ENCODE results near the gene MYO5B.

Gene MYO5B

DNA sequence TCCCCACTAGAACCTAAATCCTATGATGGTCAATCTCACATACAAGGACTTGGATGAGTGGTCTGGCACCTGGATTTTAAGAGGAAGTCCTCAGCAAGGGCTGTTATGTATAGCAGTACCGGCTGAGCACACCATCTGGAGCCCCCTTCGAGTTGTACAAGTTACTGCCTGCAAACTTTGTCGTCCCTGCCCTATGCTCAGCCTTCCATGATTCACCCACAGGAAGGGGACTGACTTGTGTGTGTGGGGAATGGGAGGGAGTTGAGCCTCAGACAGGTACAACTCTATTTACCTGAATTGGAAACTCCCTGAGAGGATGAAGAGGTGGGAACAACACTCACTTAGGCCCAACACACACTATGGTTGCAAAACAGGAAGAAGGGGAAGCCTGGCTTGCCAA lies 186.6 kb downstream of the MYO5B start:
- Histone ChIP-seq H3K4me1 (ENCODE audit: control insufficient read depth, insufficient read depth, low read length) (peaks cover 11% of the 10 kb centered on the region), H3K27ac (ENCODE audit: low read depth, low read length) (no peak overlapping the region), H3K9ac (ENCODE audit: low read length) (no peak overlapping the region), H3K4me3 (ENCODE audit: low read length) (no peak overlapping the region), H3K27me3 (ENCODE audit: control insufficient read depth, insufficient read depth, low read length) (no peaks in the 10 kb centered on the region), H3K36me3 (ENCODE audit: control insufficient read depth, insufficient read depth, low read length) (no peaks in the 10 kb centered on the region)

- H3K27ac ChIP-seq (ENCODE audit: low read depth, low read length): no peak overlapping the region
- no peaks in the 10 kb centered on the region for H3K36me3 ChIP-seq (ENCODE audit: control insufficient read depth, insufficient read depth, low read length)
- H3K4me1 ChIP-seq (ENCODE audit: control insufficient read depth, insufficient read depth, low read length): peaks cover 2% of the 10 kb centered on the region
- H3K9ac ChIP-seq (ENCODE audit: low read length): no peak overlapping the region
- H3K4me3 ChIP-seq (ENCODE audit: low read length): no peak overlapping the region
- no peaks in the 10 kb centered on the region for H3K27me3 ChIP-seq (ENCODE audit: control insufficient read depth, insufficient read depth, low read length)
Measured at GRCh38 chr18:50006470-50007046, 188.4 kb downstream of the MYO5B start.

DNA sequence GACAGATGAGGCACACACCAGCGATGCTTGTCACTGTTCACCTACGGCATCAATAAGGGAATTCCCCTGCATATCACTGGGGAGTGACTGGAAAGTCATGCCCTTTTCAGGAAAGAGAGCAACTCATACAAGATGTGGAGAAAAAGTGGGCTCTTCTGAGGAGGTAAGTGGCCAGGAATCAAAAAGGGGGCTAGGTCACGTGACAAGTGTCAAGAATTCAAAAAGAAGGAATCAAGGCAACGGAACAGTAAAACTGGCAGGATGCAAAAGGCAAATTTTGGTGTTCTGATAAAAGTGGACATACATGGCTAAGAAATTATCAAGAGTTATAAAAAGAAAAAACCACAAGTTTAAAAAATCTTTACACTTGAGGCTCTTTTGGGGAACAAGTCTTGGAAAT lies 190.9 kb downstream of the MYO5B start:
- Histone ChIP-seq H3K4me3 (ENCODE audit: low read length) (no peak overlapping the region), H3K36me3 (ENCODE audit: control insufficient read depth, insufficient read depth, low read length) (no peaks in the 10 kb centered on the region), H3K4me1 (ENCODE audit: control insufficient read depth, insufficient read depth, low read length) (no peaks in the 10 kb centered on the region), H3K27ac (ENCODE audit: low read depth, low read length) (no peak overlapping the region), H3K9ac (ENCODE audit: low read length) (no peak overlapping the region), H3K27me3 (ENCODE audit: control insufficient read depth, insufficient read depth, low read length) (no peaks in the 10 kb centered on the region)

GRCh38 chr18:50002781-50003180 lies 192.2 kb downstream of the MYO5B start:
- Histone ChIP-seq H3K36me3 (ENCODE audit: control insufficient read depth, insufficient read depth, low read length) (no peaks in the 10 kb centered on the region), H3K4me1 (ENCODE audit: control insufficient read depth, insufficient read depth, low read length) (no peaks in the 10 kb centered on the region), H3K27ac (ENCODE audit: low read depth, low read length) (no peak overlapping the region), H3K4me3 (ENCODE audit: low read length) (no peak overlapping the region), H3K27me3 (ENCODE audit: control insufficient read depth, insufficient read depth, low read length) (no peaks in the 10 kb centered on the region), H3K9ac (ENCODE audit: low read length) (no peak overlapping the region)

DNA sequence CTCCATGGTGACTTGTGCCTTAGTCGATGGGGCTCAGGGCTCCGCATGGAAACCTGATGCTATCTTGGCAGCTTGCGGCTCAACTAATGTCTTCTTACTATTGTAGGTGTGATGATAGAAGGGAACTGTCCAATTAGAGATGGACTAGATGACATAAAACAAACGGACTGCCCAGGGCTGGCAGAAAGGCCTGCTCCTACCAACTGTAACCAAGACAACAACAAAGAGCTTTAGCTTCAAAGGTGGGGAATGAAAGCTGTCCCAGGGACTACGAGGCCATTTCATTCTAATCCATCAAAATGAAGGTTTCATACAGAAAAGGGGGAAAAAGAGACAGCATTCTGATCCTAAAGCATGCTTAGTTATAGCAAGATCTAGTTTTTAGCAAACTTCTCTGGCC lies 194.7 kb downstream of the MYO5B start:
- H3K36me3 ChIP-seq (ENCODE audit: control insufficient read depth, insufficient read depth, low read length): no peaks in the 10 kb centered on the region
- H3K9ac ChIP-seq (ENCODE audit: low read length): no peak overlapping the region
- H3K4me1 ChIP-seq (ENCODE audit: control insufficient read depth, insufficient read depth, low read length): no peaks in the 10 kb centered on the region
- H3K27me3 ChIP-seq (ENCODE audit: control insufficient read depth, insufficient read depth, low read length): no peaks in the 10 kb centered on the region
- no peak overlapping the region for H3K4me3 ChIP-seq (ENCODE audit: low read length)
- no peak overlapping the region for H3K27ac ChIP-seq (ENCODE audit: low read depth, low read length)

DNA sequence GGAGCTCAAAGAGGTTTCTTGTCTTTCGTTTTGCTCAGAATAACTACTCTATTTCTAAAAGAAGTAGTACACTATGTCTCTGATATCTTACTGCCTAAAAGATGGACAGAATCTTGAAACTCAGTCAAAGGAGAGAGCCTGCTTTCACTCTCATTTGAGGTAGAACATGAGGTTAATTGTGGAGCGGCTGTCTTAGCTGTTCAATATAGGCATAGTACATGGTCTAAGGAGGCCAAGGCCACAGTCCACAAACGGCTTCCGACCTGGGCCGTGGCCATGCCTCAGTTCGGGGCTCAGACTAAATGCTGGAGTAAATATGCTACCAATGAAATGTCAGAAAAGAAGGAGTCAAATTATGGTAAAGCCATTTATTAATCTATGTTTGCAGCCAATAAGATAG lies 195.8 kb downstream of the MYO5B start:
- Histone ChIP-seq H3K36me3 (ENCODE audit: control insufficient read depth, insufficient read depth, low read length) (no peaks in the 10 kb centered on the region), H3K4me3 (ENCODE audit: low read length) (no peak overlapping the region), H3K9ac (ENCODE audit: low read length) (no peak overlapping the region), H3K27ac (ENCODE audit: low read depth, low read length) (no peak overlapping the region), H3K27me3 (ENCODE audit: control insufficient read depth, insufficient read depth, low read length) (no peaks in the 10 kb centered on the region), H3K4me1 (ENCODE audit: control insufficient read depth, insufficient read depth, low read length) (no peaks in the 10 kb centered on the region)

- Histone ChIP-seq H3K36me3 (ENCODE audit: control insufficient read depth, insufficient read depth, low read length) (no peaks in the 10 kb centered on the region), H3K27me3 (ENCODE audit: control insufficient read depth, insufficient read depth, low read length) (no peaks in the 10 kb centered on the region), H3K27ac (ENCODE audit: low read depth, low read length) (no peak overlapping the region), H3K4me1 (ENCODE audit: control insufficient read depth, insufficient read depth, low read length) (no peaks in the 10 kb centered on the region), H3K9ac (ENCODE audit: low read length) (no peak overlapping the region), H3K4me3 (ENCODE audit: low read length) (no peak overlapping the region)
Measured at GRCh38 chr18:49997558-49997957, 197.4 kb downstream of the MYO5B start.

- Histone ChIP-seq H3K4me3 (ENCODE audit: low read length) (no peak overlapping the region), H3K27ac (ENCODE audit: low read depth, low read length) (no peak overlapping the region), H3K27me3 (ENCODE audit: control insufficient read depth, insufficient read depth, low read length) (no peaks in the 10 kb centered on the region), H3K4me1 (ENCODE audit: control insufficient read depth, insufficient read depth, low read length) (no peaks in the 10 kb centered on the region), H3K9ac (ENCODE audit: low read length) (no peak overlapping the region), H3K36me3 (ENCODE audit: control insufficient read depth, insufficient read depth, low read length) (no peaks in the 10 kb centered on the region)
Measured at GRCh38 chr18:49994410-49994809, 200.5 kb downstream of the MYO5B start.

DNA sequence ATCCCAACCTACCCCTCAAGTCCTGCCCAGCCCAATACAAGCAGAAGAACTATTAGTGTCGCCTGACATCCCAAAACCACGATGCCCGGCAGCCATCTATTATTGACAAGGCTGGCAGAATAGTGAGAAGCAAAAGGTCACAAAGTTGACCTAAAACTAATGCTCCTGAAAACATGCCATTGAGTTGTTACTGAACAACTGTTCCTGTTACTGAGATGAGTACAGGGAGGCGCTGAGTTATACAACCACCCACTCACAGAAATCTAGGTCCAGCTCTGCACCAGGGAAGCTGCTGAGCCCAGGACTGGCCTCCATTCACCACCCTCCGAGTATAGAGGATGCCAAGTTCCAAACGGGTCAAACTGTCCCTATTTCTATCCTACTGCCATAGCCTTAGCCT lies 201.6 kb downstream of the MYO5B start:
- no peaks in the 10 kb centered on the region for H3K4me1 ChIP-seq (ENCODE audit: control insufficient read depth, insufficient read depth, low read length)
- H3K9ac ChIP-seq (ENCODE audit: low read length): no peak overlapping the region
- no peak overlapping the region for H3K4me3 ChIP-seq (ENCODE audit: low read length)
- no peaks in the 10 kb centered on the region for H3K27me3 ChIP-seq (ENCODE audit: control insufficient read depth, insufficient read depth, low read length)
- no peak overlapping the region for H3K27ac ChIP-seq (ENCODE audit: low read depth, low read length)
- no peaks in the 10 kb centered on the region for H3K36me3 ChIP-seq (ENCODE audit: control insufficient read depth, insufficient read depth, low read length)

- H3K36me3 ChIP-seq (ENCODE audit: control insufficient read depth, insufficient read depth, low read length): peaks cover 2% of the 10 kb centered on the region
- no peaks in the 10 kb centered on the region for H3K27me3 ChIP-seq (ENCODE audit: control insufficient read depth, insufficient read depth, low read length)
- H3K9ac ChIP-seq (ENCODE audit: low read length): no peak overlapping the region
- H3K4me3 ChIP-seq (ENCODE audit: low read length): no peak overlapping the region
- H3K27ac ChIP-seq (ENCODE audit: low read depth, low read length): no peak overlapping the region
- H3K4me1 ChIP-seq (ENCODE audit: control insufficient read depth, insufficient read depth, low read length): no peaks in the 10 kb centered on the region
Measured at GRCh38 chr18:49988733-49989132, 206.2 kb downstream of the MYO5B start.

GRCh38 chr18:49988101-49988500 lies 206.8 kb downstream of the MYO5B start:
- Histone ChIP-seq H3K4me3 (ENCODE audit: low read length) (no peak overlapping the region), H3K27me3 (ENCODE audit: control insufficient read depth, insufficient read depth, low read length) (no peaks in the 10 kb centered on the region), H3K27ac (ENCODE audit: low read depth, low read length) (no peak overlapping the region), H3K9ac (ENCODE audit: low read length) (no peak overlapping the region), H3K36me3 (ENCODE audit: control insufficient read depth, insufficient read depth, low read length) (peaks cover 2% of the 10 kb centered on the region), H3K4me1 (ENCODE audit: control insufficient read depth, insufficient read depth, low read length) (no peaks in the 10 kb centered on the region)

GRCh38 chr18:49985236-49985635 lies 209.7 kb downstream of the MYO5B start:
- no peaks in the 10 kb centered on the region for H3K4me1 ChIP-seq (ENCODE audit: control insufficient read depth, insufficient read depth, low read length)
- H3K4me3 ChIP-seq (ENCODE audit: low read length): no peak overlapping the region
- H3K36me3 ChIP-seq (ENCODE audit: control insufficient read depth, insufficient read depth, low read length): peaks cover 2% of the 10 kb centered on the region
- H3K27me3 ChIP-seq (ENCODE audit: control insufficient read depth, insufficient read depth, low read length): no peaks in the 10 kb centered on the region
- H3K27ac ChIP-seq (ENCODE audit: low read depth, low read length): no peak overlapping the region
- H3K9ac ChIP-seq (ENCODE audit: low read length): no peak overlapping the region

DNA sequence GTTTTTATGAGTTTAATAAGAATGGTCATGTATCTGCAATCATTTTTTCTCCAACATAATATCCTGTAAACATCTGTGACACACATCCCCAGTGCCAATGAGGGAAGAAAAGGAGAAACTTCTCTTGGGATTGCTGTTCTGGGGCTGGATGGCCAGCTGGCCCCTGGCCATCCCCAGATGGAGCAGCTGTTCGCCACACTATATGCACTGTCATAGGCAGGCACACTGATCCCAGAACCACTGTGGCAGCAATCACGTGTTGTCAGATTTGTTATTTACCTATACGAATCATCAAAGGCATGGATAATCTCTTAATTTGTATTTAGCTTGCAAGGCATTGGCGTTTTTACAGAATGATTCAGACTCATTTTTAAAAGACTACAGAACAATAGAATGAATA lies 214.1 kb downstream of the MYO5B start:
- Histone ChIP-seq H3K4me3 (ENCODE audit: low read length) (no peak overlapping the region), H3K4me1 (ENCODE audit: control insufficient read depth, insufficient read depth, low read length) (no peaks in the 10 kb centered on the region), H3K27me3 (ENCODE audit: control insufficient read depth, insufficient read depth, low read length) (no peaks in the 10 kb centered on the region), H3K9ac (ENCODE audit: low read length) (no peak overlapping the region), H3K36me3 (ENCODE audit: control insufficient read depth, insufficient read depth, low read length) (peaks cover 2% of the 10 kb centered on the region), H3K27ac (ENCODE audit: low read depth, low read length) (no peak overlapping the region)

Measured in rectal smooth muscle tissue (tissue), 1 donor.